ENCODE results near the gene SLC44A5. TPM values are rescaled to one million over a fixed set of nuclear protein-coding genes. Genes with fewer than 3 reads are reported as not detected.
"Not testable (repeated sequence)": the region's sequence is repeated elsewhere in the genome, so short reads cannot be mapped to it uniquely, and the experiment has no call there.

The SLC44A5 gene
- total RNA-seq, 1 donor from 2014 or later, result 1.7 TPM

DNA sequence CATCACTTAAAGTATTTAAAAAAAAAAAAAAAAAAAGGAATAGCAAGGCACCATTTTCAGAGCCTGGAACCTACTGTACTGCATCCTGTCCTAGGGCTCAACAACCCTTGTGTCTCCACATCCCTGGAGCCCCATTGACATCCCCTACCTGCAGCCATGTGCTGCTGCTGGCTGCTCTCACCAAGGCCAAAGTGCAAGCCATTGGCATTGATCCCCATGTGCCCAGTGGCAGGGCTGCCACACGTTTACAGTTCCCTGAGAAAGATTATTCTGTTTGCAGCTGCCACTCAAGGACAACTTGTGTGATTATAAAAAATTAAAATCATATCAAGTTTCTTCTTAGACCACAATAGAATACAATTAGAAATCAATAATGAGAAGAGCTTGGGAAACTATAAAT is 346.8 kb downstream of the SLC44A5 start:
- DNase-seq, result no peak

DNA sequence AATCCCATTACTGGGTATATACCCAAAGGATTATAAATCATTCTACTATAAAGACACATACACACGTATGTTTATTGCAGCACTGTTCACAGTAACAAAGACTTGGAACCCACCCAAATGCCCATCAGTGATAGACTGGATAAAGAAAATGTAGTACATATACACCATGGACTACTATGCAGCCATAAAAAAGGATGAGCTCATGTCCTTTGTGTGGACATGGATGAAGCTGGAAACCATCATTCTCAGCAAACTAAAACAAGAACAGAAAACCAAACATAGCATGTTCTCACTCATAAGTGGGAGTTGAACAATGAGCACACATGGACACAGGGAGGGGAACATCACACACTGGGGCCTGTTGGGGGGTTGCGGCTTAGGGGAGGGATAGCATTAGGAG is 347.3 kb downstream of the SLC44A5 start:
- DNase-seq, result not testable (repeated sequence)

DNA sequence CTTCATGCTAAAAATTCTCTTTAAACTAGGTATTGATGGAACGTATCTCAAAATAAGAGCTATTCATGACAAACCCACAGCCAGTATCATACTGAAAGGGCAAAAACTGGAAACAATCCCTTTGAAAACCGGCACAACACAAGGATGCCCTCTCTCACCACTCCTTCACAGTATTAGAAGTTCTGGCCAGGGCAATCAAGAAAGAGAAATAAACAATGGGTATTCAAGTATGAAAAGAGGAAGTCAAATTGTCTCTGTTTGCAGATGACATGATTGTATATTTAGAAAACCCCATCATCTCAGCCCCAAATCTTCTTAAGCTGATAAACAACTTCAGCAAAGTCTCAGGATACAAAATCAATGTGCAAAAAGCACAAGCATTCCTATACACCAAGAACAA is 349.0 kb downstream of the SLC44A5 start:
- DNase-seq, result not testable (repeated sequence)

GRCh38 chr1:75258351-75258750 is 352.6 kb downstream of the SLC44A5 start:
- DNase-seq, result no peak

GRCh38 chr1:75257424-75257823 is 353.5 kb downstream of the SLC44A5 start:
- DNase-seq, result no peak

- not testable (repeated sequence) for DNase-seq
Observed at GRCh38 chr1:75250114-75250513, 360.8 kb downstream of the SLC44A5 start.

- no peak for DNase-seq
Observed at GRCh38 chr1:75245239-75245638, 365.7 kb downstream of the SLC44A5 start.

GRCh38 chr1:75243124-75243523 is 367.8 kb downstream of the SLC44A5 start:
- no peak for DNase-seq

- no peak for DNase-seq
Observed at GRCh38 chr1:75237316-75237715, 373.6 kb downstream of the SLC44A5 start.

DNA sequence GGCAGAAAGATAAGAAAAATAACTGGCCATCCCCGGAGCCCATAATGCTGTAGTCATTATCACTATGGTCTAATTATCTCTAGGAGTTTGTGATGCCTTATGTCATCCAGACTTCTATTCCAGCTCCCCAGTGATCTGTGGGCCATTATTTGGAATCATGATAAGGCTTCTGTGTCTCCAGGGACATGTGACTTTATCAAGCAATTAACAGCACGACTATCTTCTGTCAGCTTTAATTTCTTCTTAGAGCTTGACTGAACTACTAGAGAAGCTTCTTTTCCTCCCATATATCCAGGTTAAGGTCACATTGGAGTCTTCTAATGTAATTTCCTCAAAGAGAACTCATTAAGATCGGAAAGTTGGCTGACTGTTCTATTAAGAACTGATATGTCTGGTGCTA is 376.4 kb downstream of the SLC44A5 start:
- DNase-seq, result no peak

DNA sequence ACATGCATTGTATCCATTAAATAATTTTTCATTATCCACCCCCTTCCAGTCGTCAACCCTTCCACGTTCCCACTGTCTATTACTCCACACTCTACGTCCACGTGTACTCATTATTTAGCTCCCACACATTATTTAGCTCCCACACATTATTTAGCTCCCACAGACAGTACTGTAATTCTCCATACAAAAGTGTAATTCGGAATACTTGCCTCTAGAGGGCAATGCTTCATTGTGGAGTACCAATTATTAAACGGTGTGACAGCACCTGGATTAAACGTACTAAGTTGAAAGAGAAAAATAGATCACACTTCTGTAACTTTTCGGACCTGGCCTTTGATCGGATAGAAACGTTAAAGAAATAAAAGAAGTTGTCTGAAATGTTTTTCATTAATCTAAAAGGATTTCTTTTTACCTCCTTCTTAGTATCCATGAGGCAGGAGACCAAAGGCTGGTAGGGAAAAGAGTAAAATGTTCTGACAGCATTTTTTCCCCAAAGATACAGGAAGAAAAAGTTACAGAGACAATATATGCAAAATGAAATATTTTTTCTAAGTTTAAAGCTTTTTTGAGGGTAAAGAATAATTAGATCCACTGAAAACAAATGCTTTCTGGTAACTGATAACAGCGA is 377.5 kb downstream of the SLC44A5 start:
- DNase-seq, result peak; percentile 68

DNA sequence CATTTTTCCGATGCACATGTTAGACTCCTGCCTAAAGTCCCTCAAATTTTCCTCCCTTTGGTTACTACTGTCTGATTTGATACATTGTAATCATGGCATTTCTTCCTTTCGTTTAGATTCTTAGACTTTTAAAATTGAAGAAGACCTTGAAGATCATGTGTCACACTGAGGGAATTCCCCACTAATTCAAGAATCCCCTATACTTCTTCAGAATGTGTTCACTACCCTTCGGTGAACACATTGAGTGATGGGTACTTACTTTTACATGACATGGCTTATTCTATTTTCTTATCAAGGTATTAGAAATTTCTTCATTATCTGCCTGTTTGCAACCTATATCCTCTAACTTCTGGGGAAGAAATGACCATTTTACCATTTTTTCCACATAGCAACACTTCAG is 390.8 kb downstream of the SLC44A5 start:
- no peak for DNase-seq

DNA sequence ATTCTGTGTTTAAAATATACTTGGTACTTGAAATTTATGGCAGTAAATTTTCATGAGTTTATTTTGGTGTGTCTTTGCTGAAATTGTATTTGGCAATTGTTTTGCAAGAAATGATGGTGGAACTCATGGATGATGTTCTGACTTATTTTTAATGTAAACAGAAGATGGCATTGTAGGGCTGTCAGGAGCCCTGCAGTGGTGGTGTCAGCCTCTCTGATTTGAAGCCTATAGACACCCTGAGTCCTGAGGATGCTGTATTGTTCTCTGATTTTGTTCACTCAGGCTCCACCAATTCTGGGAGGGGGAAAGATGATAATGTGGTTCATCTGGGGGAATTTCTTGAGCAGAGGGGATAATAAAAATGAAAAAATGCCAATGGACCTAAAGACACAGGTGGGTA is 396.9 kb downstream of the SLC44A5 start:
- DNase-seq, result no peak

- no peak for DNase-seq
Observed at GRCh38 chr1:75211648-75212047, 399.3 kb downstream of the SLC44A5 start.

DNA sequence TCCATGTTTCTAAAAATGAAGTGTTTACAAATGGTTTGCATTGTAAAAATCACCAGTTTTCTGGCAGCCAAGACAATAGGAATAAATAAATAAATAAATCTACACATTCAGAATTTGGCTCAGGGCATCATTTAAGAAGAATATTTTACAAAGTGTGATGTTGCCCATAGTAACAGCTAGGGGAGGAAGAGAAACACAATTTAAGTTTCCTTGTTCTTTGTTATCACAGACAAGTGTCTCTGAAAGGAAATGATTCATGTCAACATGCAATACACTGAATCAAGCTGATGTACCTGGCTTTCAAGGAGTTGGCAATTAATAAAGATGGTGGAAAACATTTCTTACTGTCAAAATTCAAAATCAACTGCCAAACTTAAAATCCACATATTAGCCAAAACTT is 402.1 kb downstream of the SLC44A5 start:
- DNase-seq, result peak; percentile 66

- DNase-seq, result peak; percentile 65
Observed at GRCh38 chr1:75203415-75204277, 407.3 kb downstream of the SLC44A5 start.

DNA sequence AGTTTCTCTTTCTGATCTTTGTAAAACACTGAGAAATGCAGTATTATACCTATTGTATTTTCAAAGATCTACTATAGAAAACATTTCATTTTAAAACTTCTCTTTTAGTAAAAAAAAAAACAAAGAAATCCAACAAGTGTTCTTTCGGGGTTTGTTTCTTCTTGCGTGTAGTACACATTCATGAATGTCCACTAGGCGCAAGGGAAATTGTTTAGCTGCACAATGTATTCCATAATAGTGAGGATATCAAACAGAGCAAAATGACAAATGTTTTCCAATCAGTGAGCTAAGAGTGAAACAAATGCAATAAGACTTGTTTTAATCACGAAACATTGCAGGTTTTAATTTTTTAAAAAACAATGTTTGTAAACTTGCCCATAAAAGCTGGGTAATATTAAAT is 408.2 kb downstream of the SLC44A5 start:
- DNase-seq, result no peak

- DNase-seq, result no peak
Observed at GRCh38 chr1:75198761-75199160, 412.2 kb downstream of the SLC44A5 start.

GRCh38 chr1:75198163-75198562 is 412.8 kb downstream of the SLC44A5 start:
- no peak for DNase-seq

GRCh38 chr1:75188892-75189291 is 422.0 kb downstream of the SLC44A5 start:
- DNase-seq, result no peak

GRCh38 chr1:75181214-75181955 is 429.5 kb downstream of the SLC44A5 start:
- not testable (repeated sequence) for DNase-seq

DNA sequence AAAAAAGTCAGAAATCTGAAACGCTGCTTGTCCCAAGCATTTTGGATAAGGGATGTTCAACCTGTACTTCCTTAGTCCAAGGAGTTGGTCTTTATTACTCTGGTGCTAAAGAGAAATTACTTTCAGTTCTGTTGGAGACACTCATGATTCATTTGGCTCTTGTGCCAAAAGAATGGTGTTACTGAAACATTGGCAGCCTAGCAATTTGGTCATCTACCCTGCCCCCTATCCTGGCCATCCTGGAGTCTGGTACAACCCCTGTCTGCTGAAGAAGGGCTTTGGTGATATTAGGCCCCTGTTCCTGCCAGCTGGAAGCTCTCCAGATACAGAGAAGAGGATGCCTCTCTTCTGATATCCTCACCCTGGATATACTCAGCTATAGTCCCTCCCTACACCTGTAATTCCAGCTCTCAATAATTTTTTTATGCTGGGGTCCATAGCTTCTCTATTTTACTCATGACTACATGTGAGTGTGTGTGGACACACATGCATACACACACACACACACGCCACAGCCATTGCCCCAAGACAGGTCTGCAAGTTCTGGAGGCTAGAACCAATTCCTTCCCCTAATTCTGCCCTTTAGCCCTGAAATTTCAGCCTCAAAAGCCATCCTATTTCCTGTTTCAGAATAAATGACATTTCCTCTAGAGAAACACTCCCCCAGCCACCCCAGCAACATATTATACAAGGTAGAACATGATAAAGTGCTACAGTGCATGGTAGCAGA is 436.7 kb downstream of the SLC44A5 start:
- no peak for DNase-seq

DNA sequence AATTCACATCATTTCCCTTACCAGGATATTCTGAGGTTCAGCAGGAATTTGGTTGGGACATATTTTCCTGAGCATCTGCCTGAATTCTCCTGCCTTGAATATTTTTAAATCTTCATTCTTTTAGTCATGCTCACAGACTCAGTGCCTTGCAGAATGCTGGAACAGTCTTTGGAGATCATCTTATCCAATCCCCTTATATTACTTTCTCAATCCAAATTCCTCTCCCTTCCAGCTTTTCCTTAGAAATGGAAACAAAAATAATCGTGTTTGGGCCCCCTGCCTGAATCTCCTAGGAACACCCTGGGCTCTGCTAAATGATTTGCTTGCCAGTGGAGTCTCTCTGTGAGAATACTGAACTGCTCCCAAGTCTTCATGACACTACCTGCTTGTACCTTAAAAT is 438.4 kb downstream of the SLC44A5 start:
- DNase-seq, result no peak

Measured in dermis blood vessel endothelial cell (primary cell).